ENCODE data around the gene TLX1. TPM values are rescaled to one million over a fixed set of nuclear protein-coding genes. Genes with fewer than 3 reads are reported as not detected.

The TLX1 gene
- total RNA-seq (ENCODE audit: low replicate concordance): not detected in 2 replicates

GRCh38 chr10:101130984-101131961 lies at the start of gene TLX1:
Gene TLX1 (plus strand): TSS chr10:101131300. CDS start chr10:101131542, 242 bp downstream.

Other genes starting within 250 kb of the TLX1 start
- gene SLF2, start 218.3 kb upstream of the TLX1 start, total RNA-seq (ENCODE audit: low replicate concordance): 13.1 and 21.0 TPM in 2 replicates
- 0.47 and 0.53 TPM in 2 replicates for gene SEMA4G, start 161.8 kb upstream of the TLX1 start, total RNA-seq (ENCODE audit: low replicate concordance)
- 60.5 and 82.1 TPM in 2 replicates for gene MRPL43, start 143.8 kb upstream of the TLX1 start, total RNA-seq (ENCODE audit: low replicate concordance)
- gene TWNK, start 143.8 kb upstream of the TLX1 start, total RNA-seq (ENCODE audit: low replicate concordance): 5.0 and 5.9 TPM in 2 replicates
- gene LZTS2, start 131.5 kb upstream of the TLX1 start, total RNA-seq (ENCODE audit: low replicate concordance): 37.4 and 54.3 TPM in 2 replicates
- 2.0 and 2.7 TPM in 2 replicates for gene PDZD7, start 100.2 kb upstream of the TLX1 start, total RNA-seq (ENCODE audit: low replicate concordance)
- 57.1 and 104 TPM in 2 replicates for gene SFXN3, start 100.1 kb upstream of the TLX1 start, total RNA-seq (ENCODE audit: low replicate concordance)
- 4.0 and 25.4 TPM in 2 replicates for gene KAZALD1, start 69.3 kb upstream of the TLX1 start, total RNA-seq (ENCODE audit: low replicate concordance)
- not detected in 2 replicates for gene LBX1, start 98.2 kb downstream of the TLX1 start, total RNA-seq (ENCODE audit: low replicate concordance)
- 10.1 and 13.2 TPM in 2 replicates for gene BTRC, start 222.9 kb downstream of the TLX1 start, total RNA-seq (ENCODE audit: low replicate concordance)

Data from smooth muscle cell of the coronary artery (primary cell).